HG03025 (cell line): ENCODE data around the gene OSBPL10.

Source experiments
- ATAC-seq: cut with Tn5 transposase; IDR thresholded peaks from one replicate; pipeline ENCODE4 v1.9.1; 2021; ENCODE audit warnings: mild to moderate bottlenecking, moderate library complexity; ENCODE audit not compliant: unreplicated experiment, low FRiP score

OSBPL10 gene

DNA sequence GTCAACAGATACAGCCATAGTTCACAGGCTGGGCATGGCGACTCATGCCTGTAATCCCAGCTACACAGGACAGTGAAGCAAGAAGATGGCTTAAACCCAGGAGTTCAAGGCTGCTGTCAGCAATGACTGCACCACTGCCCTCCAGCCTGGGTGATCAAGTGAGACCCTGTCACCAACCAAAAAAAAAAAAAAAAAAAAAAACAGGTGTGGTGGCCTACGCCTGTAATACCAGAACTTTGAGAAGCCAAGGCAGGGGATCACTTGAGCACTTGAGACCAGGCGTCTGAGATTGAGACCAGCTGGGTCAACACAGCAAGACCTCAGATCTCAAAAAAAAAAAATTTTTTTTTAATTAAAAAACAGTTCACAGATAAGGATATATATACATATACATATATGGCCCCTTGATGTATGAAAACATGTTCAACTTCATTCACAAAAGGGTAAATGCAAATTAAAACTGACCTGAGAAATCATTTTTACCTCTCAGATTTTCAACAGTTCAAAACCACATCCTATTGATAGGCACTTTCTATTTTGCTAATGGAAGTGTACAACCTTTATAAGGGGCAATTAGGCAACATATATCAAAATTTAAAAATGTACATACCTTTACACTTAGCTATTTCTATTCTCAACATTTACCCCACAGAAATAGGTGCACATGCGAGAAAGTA, 51.1 kb downstream of the OSBPL10 start:
- no peak for ATAC-seq

DNA sequence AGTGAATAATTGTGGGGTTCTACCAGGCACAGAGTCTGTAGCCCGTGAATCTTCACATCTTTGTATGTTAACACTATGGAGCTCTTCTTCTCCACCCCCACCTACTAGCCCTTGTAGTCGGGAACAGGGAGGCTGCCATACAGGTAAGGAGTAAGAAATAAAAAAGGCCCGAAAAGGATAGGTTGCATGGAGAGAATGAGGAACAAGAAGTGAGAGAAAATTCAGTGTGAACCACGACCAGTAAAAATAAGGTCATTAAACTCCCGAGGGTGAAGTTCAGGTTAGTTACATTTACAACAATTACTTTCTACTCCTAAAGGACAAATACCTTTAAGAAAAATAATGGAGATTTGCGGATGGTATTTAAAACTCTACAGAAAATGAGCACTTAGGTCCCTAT, 53.3 kb downstream of the OSBPL10 start:
- no peak for ATAC-seq

DNA sequence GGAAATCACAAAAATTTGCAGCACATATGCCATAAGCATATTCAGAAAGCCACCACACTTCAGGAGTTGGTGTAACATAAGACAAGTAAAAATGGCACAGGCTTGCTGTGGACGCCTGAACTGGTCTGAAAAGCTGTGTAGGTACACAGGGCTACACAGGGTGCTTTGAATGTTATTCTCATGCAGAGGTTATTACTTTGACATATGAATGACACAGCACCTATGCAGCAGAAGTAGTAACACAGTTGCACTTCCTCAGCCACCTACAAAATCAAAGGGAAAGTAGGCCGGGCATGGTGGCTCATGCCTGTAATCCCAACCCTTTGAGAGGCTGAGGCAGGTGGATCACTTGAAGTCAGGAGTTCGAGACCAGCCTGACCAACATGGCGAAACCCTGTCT, 54.5 kb downstream of the OSBPL10 start:
- ATAC-seq = no peak

DNA sequence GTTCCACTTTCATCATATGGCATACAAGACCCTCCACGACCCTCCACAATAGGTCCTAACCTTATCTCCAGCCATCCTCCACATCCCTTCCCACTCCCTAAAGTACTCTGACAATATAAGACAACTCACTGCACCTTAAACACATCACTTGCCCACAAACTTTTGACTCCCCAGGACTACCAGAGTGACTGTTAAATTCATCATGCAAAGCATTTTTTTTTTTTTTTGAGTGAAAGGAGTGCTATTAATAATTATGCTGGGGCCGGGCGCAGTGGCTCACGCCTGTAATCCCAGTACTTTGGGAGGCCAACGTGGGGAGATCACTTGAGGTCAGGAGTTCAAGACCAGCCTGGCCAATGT, 55.8 kb downstream of the OSBPL10 start:
- peak; percentile 61 for ATAC-seq

DNA sequence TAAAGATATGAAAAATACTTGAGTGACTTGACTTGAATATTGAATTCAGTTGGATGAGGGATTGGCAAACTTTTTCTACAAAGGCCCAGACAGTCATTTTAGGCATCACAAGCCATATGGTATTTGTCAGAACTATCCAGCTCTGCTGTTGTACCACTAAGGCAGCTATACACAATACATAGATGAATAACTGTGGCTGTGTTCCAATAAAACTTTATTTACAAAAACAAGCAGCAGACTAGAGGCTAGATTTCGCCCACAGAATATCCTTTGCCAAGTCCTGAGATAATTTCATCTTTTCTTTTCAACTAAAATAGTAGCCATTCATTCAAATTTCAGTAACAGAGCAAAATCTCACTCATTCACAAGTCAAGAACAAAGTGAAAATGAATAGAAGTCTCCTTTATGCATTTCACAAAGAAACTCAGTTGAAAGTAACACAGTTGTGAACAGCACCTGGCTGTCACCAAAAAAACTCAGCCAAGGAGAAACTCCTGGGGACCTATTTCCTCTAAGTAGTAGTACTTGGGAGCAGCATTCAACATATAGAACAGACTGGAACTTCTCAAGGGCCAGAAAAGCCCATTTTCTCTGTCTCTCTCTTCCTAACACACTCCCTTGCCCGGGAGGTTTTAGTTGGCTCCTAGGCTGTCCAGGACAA, 56.3 kb downstream of the OSBPL10 start:
- ATAC-seq = peak; percentile 28

DNA sequence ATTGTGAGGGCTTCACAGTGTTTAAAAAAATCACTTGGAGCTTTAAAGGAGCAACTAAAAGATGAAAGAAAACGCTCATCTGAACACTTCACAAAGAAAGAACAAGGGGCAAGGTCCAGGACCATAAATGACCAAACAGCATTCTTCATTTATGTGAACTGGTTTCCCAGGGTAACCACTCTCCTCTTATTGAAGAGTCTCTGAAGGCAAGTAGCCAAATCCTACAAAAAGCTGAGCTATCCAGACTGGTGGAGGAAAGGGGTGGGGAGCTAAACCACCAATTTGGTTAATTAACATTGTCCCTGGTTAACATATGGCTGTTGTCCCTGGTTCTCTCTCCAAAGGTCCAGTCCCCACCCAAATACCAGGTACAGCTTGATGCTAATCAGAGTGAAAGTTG, 58.1 kb downstream of the OSBPL10 start:
- no peak for ATAC-seq

DNA sequence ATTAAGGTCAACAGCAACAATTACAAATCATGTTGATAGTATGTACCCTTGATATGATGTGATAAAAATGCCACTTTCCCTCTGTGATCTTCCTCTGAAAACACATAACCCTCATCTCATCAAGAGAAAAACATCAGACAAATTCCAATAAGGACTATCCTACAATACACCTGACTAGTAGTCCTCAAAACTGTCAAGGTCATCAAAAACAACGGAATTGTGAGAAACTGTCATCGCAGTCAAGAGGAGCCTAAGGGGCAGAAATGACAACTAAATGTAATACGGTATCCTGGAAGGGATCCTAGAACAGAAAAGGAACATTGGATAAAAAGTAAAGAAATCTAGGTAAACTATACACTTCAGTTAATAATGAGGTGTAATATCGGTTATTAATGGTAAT, 59.2 kb downstream of the OSBPL10 start:
- ATAC-seq = no peak

DNA sequence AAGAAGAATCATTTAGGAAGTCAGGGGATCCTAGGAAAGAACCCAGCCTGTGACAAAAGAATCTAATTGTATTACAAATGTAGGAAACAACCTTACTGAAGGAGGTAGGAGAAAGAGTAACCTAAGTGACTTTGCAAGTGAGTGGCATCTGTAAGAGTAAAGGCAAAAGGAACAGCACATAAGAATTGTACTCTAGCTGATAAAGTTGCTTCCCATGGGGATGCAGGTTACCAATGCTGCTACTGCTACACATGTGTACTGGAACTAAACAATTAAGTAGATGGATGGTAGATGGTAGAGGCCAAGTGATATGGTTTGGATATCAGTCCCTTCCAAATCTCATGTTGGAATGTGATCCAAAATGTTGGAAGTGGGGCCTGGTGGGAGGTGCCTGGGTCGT, 60.8 kb downstream of the OSBPL10 start:
- ATAC-seq = no peak

DNA sequence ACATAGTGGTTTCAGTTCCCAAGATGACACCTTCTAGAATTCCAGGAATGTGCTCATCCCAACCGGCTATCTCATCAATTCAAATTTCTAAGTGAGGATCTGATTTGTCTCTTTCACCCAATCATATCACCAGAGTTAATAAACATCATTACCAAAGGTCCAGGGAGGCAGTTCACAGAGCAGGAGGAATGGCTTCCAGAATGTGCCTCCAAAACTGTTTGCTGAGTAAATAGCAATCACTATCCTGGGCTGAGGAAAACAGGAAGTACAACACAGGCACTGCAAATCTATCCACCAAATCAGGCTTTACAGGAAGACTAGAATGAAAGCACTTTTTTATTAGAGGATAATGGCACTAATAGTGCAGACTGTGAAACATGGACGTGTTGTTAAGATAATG, 61.5 kb downstream of the OSBPL10 start:
- no peak for ATAC-seq

DNA sequence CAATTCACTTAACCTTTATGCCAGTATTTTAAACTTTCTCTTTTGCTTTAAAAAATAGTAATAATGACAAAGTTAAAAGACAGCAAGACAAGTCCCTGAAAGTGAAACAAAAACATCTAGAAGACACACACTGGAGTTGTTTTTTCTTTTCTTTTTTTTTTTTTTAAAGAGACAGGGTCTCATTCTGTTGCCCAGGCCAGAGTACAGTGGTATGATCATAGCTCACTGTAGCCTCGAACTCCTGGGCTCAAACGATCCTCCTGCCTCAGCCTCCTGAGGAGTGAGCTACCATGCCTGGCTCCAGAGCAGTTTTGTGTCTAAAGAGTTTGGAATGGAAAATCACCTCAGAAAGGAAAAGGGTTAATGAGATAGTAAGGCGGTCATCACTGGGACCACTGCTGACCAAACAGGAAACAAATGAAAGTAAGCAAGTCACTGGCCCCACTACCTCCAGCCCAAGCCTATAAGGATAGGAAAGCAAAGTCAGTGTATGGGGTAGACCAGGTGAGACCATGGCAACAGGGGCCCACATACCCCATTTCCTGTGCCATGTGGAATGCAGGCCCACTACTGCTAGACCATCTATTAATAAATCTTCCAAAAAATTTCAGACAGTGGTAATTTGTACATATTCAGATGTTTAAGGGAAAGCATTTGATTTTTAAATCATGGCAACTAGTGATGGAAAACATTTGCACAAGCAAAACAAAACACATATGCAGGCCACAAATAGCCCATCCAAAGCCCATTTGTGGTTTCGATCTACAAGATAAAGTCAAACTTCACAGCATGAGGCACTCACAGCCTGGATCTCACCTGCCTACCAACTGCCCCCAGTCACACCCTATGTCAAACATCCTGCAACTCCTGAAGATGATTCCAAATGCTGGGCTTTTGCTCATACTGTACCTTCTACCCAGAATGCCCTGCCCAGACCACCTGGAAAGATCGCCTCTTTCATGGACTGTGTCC, 62.6 kb downstream of the OSBPL10 start:
- no peak for ATAC-seq

DNA sequence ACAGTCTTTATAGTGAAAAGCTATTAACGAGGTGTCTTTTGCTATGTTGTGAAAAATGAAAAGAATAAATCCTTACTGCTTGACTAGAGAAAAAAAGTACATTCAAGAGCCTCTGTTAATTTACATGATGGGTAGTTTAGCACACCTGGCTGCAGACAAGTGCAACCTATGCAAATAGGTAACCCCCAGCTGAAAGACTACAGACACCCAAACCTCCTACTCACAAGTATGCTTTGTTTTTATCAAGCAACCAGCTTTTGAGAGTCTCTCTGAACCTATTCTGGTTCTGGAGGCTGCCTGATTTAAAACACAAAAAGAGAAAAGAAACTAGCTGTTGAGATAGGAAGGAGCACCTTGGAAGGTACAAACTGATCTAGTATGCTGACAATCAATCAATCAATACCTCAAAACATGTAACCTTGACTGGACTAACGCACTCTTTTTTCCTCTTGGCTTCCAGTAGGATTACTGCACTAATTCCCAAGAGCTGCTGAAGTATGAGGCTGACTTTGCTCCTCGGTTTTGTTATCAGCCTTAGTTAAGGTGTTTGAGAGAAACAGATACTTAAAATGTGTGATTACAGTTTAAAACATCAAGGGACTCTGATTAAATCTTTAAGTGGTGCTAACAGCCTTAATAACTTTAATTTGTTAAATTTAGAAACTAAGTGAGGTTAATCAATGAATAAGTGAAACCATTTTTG, 63.6 kb downstream of the OSBPL10 start:
- peak; percentile 92 for ATAC-seq

DNA sequence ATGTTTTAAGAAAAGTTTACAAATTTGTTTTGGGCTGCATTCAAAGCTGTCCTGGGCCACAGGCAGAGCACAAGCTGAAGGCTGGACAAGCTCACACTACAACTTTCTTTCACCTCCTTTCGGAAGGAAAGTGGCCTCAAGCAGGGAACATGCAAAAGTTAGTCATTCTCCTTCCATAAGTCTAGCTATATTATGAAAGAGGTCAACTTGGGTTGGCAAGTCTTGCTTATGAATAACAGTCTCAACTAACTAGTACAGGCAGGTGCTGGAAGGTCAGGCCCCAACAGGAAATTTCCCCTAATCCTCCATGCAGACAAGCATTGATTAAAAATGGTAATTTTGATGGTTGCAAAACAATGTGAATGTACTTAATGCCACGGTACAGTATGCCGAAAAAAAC, 69.4 kb downstream of the OSBPL10 start:
- ATAC-seq = no peak

DNA sequence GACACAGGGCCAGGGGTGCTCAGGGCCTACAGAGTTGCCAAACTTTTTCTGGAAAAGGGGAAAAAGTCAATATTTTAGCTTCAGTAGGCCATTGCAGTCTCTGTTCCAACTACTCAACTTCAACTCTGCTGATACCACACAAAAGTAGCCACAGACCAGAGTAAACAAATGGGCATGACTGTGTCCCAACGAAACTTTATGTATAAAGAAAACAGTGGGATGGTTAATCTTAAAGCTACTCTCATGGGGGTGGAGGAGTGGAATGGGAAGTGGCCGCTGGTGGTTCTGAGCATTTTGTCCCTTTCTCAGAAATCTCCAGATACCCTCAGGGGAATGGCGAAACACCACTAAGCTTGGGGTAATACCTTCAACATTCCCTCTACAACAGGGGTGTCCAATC, 69.9 kb downstream of the OSBPL10 start:
- no peak for ATAC-seq

DNA sequence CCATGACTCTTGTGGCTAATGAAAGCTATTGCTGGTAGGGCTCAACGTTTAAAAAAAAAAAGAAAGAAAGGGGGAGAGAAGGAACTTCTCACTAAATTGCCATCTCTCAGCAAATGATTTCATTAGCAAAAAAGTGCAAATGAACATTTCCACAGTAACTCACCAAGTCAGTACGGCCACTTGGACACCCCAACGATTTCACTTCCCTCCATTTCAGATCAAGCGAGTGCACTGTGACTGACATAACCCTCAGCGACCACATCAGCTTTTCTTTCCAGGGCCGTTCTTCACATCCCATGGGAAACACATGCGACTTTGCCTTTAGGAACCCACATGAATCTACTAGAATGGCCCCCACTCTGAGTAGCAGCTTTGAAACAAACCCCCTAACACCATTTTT, 71.6 kb downstream of the OSBPL10 start:
- no peak for ATAC-seq

DNA sequence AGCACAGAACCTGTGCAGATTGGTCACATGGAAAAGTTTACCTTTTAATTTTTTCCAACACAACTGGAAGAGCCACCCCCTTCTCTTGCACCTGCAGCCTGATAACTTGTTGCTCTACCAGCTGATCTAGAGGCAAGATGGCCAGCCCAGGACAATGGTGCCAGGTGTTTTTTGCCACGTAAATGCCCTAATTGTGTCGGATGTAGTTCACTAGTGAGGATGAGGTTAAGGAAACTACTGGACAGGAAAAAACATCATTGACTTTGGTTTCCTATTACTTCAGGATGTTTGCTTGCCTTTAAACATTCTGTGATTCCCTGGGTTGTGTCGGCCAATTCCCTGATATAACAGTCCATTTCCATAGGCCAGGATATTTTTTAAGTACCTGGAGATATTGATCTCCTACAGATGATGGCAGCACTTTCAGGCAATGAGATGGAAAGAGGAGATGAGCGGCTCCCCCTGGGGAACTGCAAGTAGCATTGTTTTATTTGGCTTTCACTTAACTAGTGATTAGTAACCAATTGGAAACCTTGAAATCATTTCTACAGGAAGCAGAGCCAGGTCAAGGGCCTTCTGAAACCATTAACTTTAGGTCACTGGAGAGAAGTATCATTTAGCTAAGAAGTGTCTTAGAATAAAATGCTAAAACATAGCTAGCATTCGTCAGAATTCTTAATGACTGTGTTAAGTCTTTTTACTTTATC, 72.5 kb downstream of the OSBPL10 start:
- no peak for ATAC-seq

DNA sequence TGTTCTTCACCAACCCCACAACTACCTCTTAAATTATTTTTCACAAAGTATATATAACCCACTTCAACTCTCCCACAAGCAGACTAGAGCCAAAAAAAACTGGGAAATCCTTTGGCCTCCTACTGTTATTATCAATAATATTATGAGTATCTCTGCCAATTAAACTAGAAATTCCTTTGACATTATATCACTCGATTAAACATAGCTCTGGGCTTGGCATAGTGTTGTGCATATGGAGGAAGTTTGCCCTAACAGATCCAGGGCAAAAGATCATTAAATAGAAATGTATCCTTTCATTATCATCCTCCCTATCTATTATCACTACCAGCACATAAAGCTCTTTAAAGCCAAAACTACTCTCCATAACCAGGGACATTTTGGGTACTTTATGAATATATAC, 74.9 kb downstream of the OSBPL10 start:
- no peak for ATAC-seq

DNA sequence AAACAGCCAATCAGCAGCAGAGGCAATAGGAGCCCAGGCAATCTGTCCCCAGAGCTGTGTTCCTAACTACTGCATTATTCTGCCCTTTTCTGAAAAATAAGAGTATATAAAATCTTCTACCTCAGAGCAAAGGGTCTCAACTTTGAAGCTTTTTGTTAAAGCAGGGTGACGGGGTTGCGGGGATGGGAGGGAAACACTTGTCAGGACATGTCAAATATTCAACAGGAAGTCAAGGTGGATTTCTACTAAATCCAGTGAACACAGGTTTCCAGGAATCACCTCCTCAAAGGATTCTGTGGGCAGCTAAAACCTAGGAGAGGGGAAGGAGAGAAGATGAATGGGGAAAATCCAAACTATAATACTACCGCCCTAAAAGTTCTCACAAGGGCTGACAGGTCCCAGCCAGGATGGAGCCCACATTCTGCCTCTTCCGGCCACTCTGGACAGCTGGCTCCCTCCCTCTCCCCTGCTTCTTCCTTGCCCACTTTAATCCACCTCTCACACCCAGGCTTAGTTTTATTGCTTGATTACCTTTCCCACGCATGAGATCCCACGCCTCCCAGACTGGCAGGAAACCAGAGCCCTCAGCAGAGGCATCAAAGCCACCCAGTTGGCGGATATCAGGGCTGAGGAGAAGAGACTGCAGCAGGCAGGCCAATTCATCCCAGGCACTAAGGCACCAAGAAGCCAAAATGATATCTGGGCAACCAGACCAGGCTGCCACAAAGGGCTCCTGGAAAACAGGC, 77.2 kb downstream of the OSBPL10 start:
- ATAC-seq = no peak

DNA sequence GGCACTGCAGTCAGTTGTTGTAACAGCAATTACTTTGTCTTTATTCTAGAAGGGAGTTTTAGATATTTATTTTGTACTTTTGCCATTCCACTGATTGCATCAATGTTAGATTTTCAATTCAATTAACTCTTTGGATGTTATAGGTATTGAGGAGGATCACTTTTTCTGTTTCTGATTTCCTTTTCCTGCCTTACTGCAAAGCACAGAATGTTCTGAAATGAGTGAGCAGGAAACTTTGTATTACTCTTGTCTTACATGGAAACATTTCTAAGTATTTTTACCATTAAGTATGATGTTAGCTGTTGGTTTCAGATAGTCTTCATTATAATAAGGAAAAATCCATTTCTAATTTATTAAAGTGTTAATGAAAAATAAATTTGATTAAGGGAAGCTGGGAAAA, 80.5 kb downstream of the OSBPL10 start:
- ATAC-seq = no peak

DNA sequence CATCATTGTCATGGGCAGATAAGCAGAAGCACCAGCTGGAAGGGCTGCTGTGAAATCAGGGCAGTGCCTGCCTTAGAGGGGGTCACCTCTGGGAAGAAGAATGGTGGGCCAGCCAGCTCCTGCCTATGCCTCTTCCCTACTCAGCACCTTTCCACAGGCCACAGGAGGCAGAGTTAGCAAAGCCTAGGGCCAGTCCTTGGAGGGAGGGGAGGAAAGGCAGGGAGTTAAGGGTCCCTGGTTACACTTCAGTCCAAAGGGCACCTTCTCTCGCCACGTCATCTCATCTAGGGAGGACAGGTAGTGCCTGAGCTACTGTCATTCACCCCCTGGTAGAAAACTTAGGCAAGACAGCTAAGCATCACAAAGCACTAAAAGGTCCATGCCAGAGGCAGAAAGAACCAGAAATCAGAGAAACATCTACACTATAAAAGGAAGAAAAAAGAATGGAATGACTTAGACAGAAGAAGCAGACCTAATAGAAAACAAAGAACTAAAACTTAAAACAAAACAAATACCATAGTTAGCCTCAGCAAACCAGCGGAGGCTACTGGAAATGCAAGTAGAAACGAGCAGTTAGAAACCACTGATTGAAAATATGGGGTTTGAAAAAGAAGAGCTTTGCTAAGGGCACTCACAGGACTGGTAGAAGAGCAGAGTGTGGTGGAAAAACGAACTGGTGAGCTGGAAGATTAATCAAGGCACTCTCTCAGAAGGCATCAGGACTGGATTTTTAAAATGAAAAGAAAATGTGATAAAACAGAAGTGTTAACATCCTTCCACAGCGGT, 84.2 kb downstream of the OSBPL10 start:
- no peak for ATAC-seq
